GF-D8 (cell line): Measurements from ENCODE around the gene MAN2B2.

Experiments used
- DNase-seq: peaks from one replicate; lab custom pipeline; 2025; lab: John Stamatoyannopoulos, UW

MAN2B2 gene

GRCh38 chr4:6574747-6575502 lies at the start of gene MAN2B2:
TSS of gene MAN2B2 (plus strand) at chr4:6575189. CDS start at chr4:6575211, 22 bp downstream.
- DNase-seq: peak; percentile 33

- DNase-seq: no peak
Observed at GRCh38 chr4:6525474-6525873, 49.5 kb upstream of the MAN2B2 start.

- no peak for DNase-seq
Observed at GRCh38 chr4:6526156-6526555, 48.8 kb upstream of the MAN2B2 start.

- DNase-seq: no peak
Observed at GRCh38 chr4:6526671-6527091, 48.3 kb upstream of the MAN2B2 start.

GRCh38 chr4:6527259-6527658 lies 47.7 kb upstream of the MAN2B2 start:
- no peak for DNase-seq

GRCh38 chr4:6527683-6528595 lies 47.0 kb upstream of the MAN2B2 start:
- no peak for DNase-seq

GRCh38 chr4:6529021-6529420 lies 46.0 kb upstream of the MAN2B2 start:
- no peak for DNase-seq

- no peak for DNase-seq
Observed at GRCh38 chr4:6530301-6530700, 44.7 kb upstream of the MAN2B2 start.

- DNase-seq: no peak
Observed at GRCh38 chr4:6530964-6531363, 44.0 kb upstream of the MAN2B2 start.

- no peak for DNase-seq
Observed at GRCh38 chr4:6532102-6532501, 42.9 kb upstream of the MAN2B2 start.

- no peak for DNase-seq
Observed at GRCh38 chr4:6532658-6533057, 42.3 kb upstream of the MAN2B2 start.

- DNase-seq: no peak
Observed at GRCh38 chr4:6534050-6534449, 40.9 kb upstream of the MAN2B2 start.

GRCh38 chr4:6534618-6535328 lies 40.2 kb upstream of the MAN2B2 start:
- DNase-seq: no peak

GRCh38 chr4:6535329-6535692 lies 39.7 kb upstream of the MAN2B2 start:
- no peak for DNase-seq

GRCh38 chr4:6535706-6536105 lies 39.3 kb upstream of the MAN2B2 start:
- DNase-seq: no peak

- no peak for DNase-seq
Observed at GRCh38 chr4:6538111-6538510, 36.9 kb upstream of the MAN2B2 start.

GRCh38 chr4:6538575-6538974 lies 36.4 kb upstream of the MAN2B2 start:
- DNase-seq: no peak

- DNase-seq: no peak
Observed at GRCh38 chr4:6539009-6539764, 35.8 kb upstream of the MAN2B2 start.

- no peak for DNase-seq
Observed at GRCh38 chr4:6540879-6541278, 34.1 kb upstream of the MAN2B2 start.

- DNase-seq: no peak
Observed at GRCh38 chr4:6541789-6542188, 33.2 kb upstream of the MAN2B2 start.

GRCh38 chr4:6542951-6543350 lies 32.0 kb upstream of the MAN2B2 start:
- no peak for DNase-seq

GRCh38 chr4:6546091-6546490 lies 28.9 kb upstream of the MAN2B2 start:
- DNase-seq: no peak
